Measurements from ENCODE around the gene ACAD11. TPM values are rescaled to one million over a fixed set of nuclear protein-coding genes. Genes with fewer than 3 reads are reported as not detected.

ACAD11 gene
- total RNA-seq, 1 experiment from 2014 or later = 15.4 TPM

GRCh38 chr3:132592216-132592615 lies 67.4 kb downstream of the ACAD11 start:
- BruUV-seq (replicated peaks) = no TSS peak
- in situ Hi-C loops (cut with HindIII; ENCODE audit: low pct_unique_long_range_greater_than_20kb, low sequenced_read_pairs) = no loop called here
- no peak for ATAC-seq

GRCh38 chr3:132587401-132587800 lies 72.2 kb downstream of the ACAD11 start:
- Histone ChIP-seq H3K27me3 (ENCODE audit: control insufficient read depth, insufficient read depth, low read length) (no peaks in the 10 kb centered on the region), H3K9me3 (ENCODE audit: control insufficient read depth, insufficient read depth, low read depth, low read length) (no peaks in the 10 kb centered on the region), H3K36me3 (ENCODE audit: control insufficient read depth, insufficient read depth, low read length) (no peaks in the 10 kb centered on the region), H3K27ac (ENCODE audit: low read length) (no peak overlapping the region), H3K4me3 (ENCODE audit: low read depth in 2 of 2, low read length in 2 of 2) (no peak overlapping the region), H3K4me1 (ENCODE audit: control insufficient read depth, insufficient read depth, low read length) (no peaks in the 10 kb centered on the region)
- ChIA-PET CTCF (no interaction called here), POLR2A (no interaction called here)
- intact Hi-C loops (cut with micrococcal nuclease; ENCODE audit: unreplicated experiment) = no loop called here
- no TSS peak for BruUV-seq (replicated peaks)
- in situ Hi-C loops (cut with HindIII; ENCODE audit: low pct_unique_long_range_greater_than_20kb, low sequenced_read_pairs) = no loop called here
- no peak for ATAC-seq
- no peak for TF ChIP-seq SIN3A (IDR thresholded peaks at IDR 0.05; ENCODE audit: borderline replicate concordance, insufficient read depth, low read depth, low read length)
- TF ChIP-seq POLR2AphosphoS5 (IDR thresholded peaks at IDR 0.05; ENCODE audit: low read depth, low read length) = no peak
- TF ChIP-seq TCF7L2 (IDR thresholded peaks at IDR 0.05; ENCODE audit: low read depth, low read length) = no peak
- TF ChIP-seq, protein P1, sequence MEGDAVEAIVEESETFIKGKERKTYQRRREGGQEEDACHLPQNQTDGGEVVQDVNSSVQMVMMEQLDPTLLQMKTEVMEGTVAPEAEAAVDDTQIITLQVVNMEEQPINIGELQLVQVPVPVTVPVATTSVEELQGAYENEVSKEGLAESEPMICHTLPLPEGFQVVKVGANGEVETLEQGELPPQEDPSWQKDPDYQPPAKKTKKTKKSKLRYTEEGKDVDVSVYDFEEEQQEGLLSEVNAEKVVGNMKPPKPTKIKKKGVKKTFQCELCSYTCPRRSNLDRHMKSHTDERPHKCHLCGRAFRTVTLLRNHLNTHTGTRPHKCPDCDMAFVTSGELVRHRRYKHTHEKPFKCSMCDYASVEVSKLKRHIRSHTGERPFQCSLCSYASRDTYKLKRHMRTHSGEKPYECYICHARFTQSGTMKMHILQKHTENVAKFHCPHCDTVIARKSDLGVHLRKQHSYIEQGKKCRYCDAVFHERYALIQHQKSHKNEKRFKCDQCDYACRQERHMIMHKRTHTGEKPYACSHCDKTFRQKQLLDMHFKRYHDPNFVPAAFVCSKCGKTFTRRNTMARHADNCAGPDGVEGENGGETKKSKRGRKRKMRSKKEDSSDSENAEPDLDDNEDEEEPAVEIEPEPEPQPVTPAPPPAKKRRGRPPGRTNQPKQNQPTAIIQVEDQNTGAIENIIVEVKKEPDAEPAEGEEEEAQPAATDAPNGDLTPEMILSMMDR (IDR thresholded peaks at IDR 0.05) = no peak
- TF ChIP-seq, protein P2, sequence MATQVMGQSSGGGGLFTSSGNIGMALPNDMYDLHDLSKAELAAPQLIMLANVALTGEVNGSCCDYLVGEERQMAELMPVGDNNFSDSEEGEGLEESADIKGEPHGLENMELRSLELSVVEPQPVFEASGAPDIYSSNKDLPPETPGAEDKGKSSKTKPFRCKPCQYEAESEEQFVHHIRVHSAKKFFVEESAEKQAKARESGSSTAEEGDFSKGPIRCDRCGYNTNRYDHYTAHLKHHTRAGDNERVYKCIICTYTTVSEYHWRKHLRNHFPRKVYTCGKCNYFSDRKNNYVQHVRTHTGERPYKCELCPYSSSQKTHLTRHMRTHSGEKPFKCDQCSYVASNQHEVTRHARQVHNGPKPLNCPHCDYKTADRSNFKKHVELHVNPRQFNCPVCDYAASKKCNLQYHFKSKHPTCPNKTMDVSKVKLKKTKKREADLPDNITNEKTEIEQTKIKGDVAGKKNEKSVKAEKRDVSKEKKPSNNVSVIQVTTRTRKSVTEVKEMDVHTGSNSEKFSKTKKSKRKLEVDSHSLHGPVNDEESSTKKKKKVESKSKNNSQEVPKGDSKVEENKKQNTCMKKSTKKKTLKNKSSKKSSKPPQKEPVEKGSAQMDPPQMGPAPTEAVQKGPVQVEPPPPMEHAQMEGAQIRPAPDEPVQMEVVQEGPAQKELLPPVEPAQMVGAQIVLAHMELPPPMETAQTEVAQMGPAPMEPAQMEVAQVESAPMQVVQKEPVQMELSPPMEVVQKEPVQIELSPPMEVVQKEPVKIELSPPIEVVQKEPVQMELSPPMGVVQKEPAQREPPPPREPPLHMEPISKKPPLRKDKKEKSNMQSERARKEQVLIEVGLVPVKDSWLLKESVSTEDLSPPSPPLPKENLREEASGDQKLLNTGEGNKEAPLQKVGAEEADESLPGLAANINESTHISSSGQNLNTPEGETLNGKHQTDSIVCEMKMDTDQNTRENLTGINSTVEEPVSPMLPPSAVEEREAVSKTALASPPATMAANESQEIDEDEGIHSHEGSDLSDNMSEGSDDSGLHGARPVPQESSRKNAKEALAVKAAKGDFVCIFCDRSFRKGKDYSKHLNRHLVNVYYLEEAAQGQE (IDR thresholded peaks at IDR 0.05; ENCODE audit: insufficient read depth in 1 of 2, low read depth in 2 of 2, low read length in 1 of 2) = no peak
- no peak for DNase-seq (ENCODE audit: low read depth, low spot score)

More at GRCh38 chr3:132592216-132592615, 67.4 kb downstream of the ACAD11 start:
- no peak for DNase-seq (ENCODE audit: low read depth, low spot score)
- Histone ChIP-seq H3K4me1 (ENCODE audit: control insufficient read depth, insufficient read depth, low read length) (no peaks in the 10 kb centered on the region), H3K9me3 (ENCODE audit: control insufficient read depth, insufficient read depth, low read depth, low read length) (no peaks in the 10 kb centered on the region), H3K4me3 (ENCODE audit: low read depth in 2 of 2, low read length in 2 of 2) (no peak overlapping the region), H3K27me3 (ENCODE audit: control insufficient read depth, insufficient read depth, low read length) (no peaks in the 10 kb centered on the region), H3K27ac (ENCODE audit: low read length) (no peak overlapping the region), H3K36me3 (ENCODE audit: control insufficient read depth, insufficient read depth, low read length) (no peaks in the 10 kb centered on the region)
- POLR2A ChIA-PET = no interaction called here
- intact Hi-C loops (cut with micrococcal nuclease; ENCODE audit: unreplicated experiment) = no loop called here
- TF ChIP-seq POLR2AphosphoS5 (IDR thresholded peaks at IDR 0.05; ENCODE audit: low read depth, low read length) = no peak
- TF ChIP-seq, protein P2 (IDR thresholded peaks at IDR 0.05; ENCODE audit: insufficient read depth in 1 of 2, low read depth in 2 of 2, low read length in 1 of 2) = no peak
- TF ChIP-seq SIN3A (IDR thresholded peaks at IDR 0.05; ENCODE audit: borderline replicate concordance, insufficient read depth, low read depth, low read length) = no peak
- TF ChIP-seq, protein P1 (IDR thresholded peaks at IDR 0.05) = no peak
- no peak for TF ChIP-seq TCF7L2 (IDR thresholded peaks at IDR 0.05; ENCODE audit: low read depth, low read length)
- CTCF ChIA-PET = no interaction called here
